HG03025 (cell line): ENCODE results near the gene DUSP1.

Source experiments
- ATAC-seq: cut with Tn5 transposase; IDR thresholded peaks from one replicate; pipeline ENCODE4 v1.9.1; 2021; ENCODE audit warnings: mild to moderate bottlenecking, moderate library complexity; ENCODE audit not compliant: unreplicated experiment, low FRiP score

The DUSP1 gene

GRCh38 chr5:172727551-172727950 lies 43.4 kb downstream of the DUSP1 start:
- ATAC-seq = no peak

- ATAC-seq = no peak
Measured at GRCh38 chr5:172726966-172727365, 44.0 kb downstream of the DUSP1 start.

- ATAC-seq = no peak
Measured at GRCh38 chr5:172725785-172726184, 45.2 kb downstream of the DUSP1 start.

- no peak for ATAC-seq
Measured at GRCh38 chr5:172725273-172725672, 45.7 kb downstream of the DUSP1 start.

GRCh38 chr5:172724242-172725183 lies 46.5 kb downstream of the DUSP1 start:
- ATAC-seq = no peak

- no peak for ATAC-seq
Measured at GRCh38 chr5:172723508-172723907, 47.5 kb downstream of the DUSP1 start.

GRCh38 chr5:172722327-172722815 lies 48.6 kb downstream of the DUSP1 start:
- no peak for ATAC-seq

GRCh38 chr5:172721455-172722326 lies 49.3 kb downstream of the DUSP1 start:
- ATAC-seq = no peak

GRCh38 chr5:172720655-172721054 lies 50.3 kb downstream of the DUSP1 start:
- ATAC-seq = no peak

- ATAC-seq = no peak
Measured at GRCh38 chr5:172719211-172719610, 51.8 kb downstream of the DUSP1 start.

GRCh38 chr5:172718527-172719114 lies 52.4 kb downstream of the DUSP1 start:
- ATAC-seq = no peak
